ENCODE results near the gene WFDC5. TPM values are rescaled to one million over a fixed set of nuclear protein-coding genes. Genes with fewer than 3 reads are reported as not detected.

WFDC5 gene
- total and polyA plus RNA-seq, 4 donors = 0.11 to 0.57 TPM; not detected in 2

- Histone ChIP-seq H3K4me3 (no peak overlapping the region), H3K9ac (ENCODE audit: insufficient read depth in 1 of 2, low read length in 2 of 2) (no peak overlapping the region), H3K9me3 (ENCODE audit: control insufficient read depth in 4 of 4, insufficient read depth in 3 of 4, low read length in 3 of 4) (no peaks in the 10 kb centered on the region), H3K27me3 (ENCODE audit: control insufficient read depth in 3 of 3, insufficient read depth in 3 of 3, low read length in 2 of 3) (peaks cover 0 to 11% (median 0%) of the 10 kb centered on the region in 3 donors), H3K36me3 (ENCODE audit: control insufficient read depth in 4 of 4, insufficient read depth in 4 of 4, low read length in 4 of 4) (no peaks in the 10 kb centered on the region), H3K4me1 (ENCODE audit: control insufficient read depth in 5 of 5, insufficient read depth in 5 of 5, low read length in 5 of 5) (peaks cover 0 to 2% (median 0%) of the 10 kb centered on the region in 5 donors), H3K27ac (ENCODE audit: low read depth in 1 of 2, low read length in 1 of 2) (no peak overlapping the region)
- no peak for ATAC-seq (ENCODE audit: insufficient read depth, low FRiP score)
- no peak for TF ChIP-seq CTCF (IDR thresholded peaks at IDR 0.05; ENCODE audit: control extremely low read depth, extremely low read depth)
- WGBS, 2 donors = 92 to 95% methylated on average over 11 of the region's 11 CpGs
- no peak for DNase-seq
Measured at GRCh38 chr20:45110301-45110700, 4.7 kb downstream of the WFDC5 start.

- no peaks in the 10 kb centered on the region for H3K36me3 ChIP-seq (ENCODE audit: control insufficient read depth in 4 of 4, insufficient read depth in 4 of 4, low read length in 4 of 4)
- H3K4me3 ChIP-seq = no peak overlapping the region
- no peak for DNase-seq
- no peak for ATAC-seq (ENCODE audit: insufficient read depth, low FRiP score)
- H3K27me3 ChIP-seq (ENCODE audit: control insufficient read depth in 3 of 3, insufficient read depth in 3 of 3, low read length in 2 of 3) = peaks cover 0 to 11% (median under 1%) of the 10 kb centered on the region in 3 donors
- TF ChIP-seq CTCF (IDR thresholded peaks at IDR 0.05; ENCODE audit: control extremely low read depth, extremely low read depth) = no peak
- H3K27ac ChIP-seq (ENCODE audit: low read depth in 1 of 2, low read length in 1 of 2) = no peak overlapping the region
- 86 to 88% methylated on average over 8 of the region's 8 CpGs for WGBS, 2 donors
- H3K9me3 ChIP-seq (ENCODE audit: control insufficient read depth in 4 of 4, insufficient read depth in 3 of 4, low read length in 3 of 4) = no peaks in the 10 kb centered on the region
- H3K4me1 ChIP-seq (ENCODE audit: control insufficient read depth in 5 of 5, insufficient read depth in 5 of 5, low read length in 5 of 5) = peaks cover 0 to 2% (median 0%) of the 10 kb centered on the region in 5 donors
- H3K9ac ChIP-seq (ENCODE audit: insufficient read depth in 1 of 2, low read length in 2 of 2) = no peak overlapping the region
Measured at GRCh38 chr20:45109634-45110033, 5.3 kb downstream of the WFDC5 start.

DNA sequence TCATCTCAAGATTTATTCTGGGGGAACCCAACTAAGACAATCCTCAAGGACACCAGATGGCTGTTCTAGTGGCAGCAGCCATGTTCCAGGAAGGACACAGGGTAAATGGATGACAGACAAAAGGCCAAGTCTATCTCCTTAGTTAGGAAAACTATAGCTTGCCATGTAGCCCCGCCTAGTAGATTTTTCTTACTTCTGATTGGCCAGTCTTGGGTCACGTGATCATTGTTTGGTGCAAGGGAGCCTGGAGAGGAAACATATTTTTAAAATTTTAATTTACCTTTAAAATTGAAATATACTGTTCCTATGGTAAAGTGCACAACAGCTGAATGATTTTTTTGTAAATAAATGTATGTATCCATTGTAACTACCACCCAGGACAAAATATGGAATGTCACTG is 9.7 kb downstream of the WFDC5 start:
- Histone ChIP-seq H3K4me1 (ENCODE audit: control insufficient read depth in 5 of 5, insufficient read depth in 5 of 5, low read length in 5 of 5) (peaks cover 0 to 4% (median 0%) of the 10 kb centered on the region in 5 donors), H3K27ac (ENCODE audit: low read depth in 1 of 2, low read length in 1 of 2) (no peak overlapping the region), H3K9ac (ENCODE audit: insufficient read depth in 1 of 2, low read length in 2 of 2) (no peak overlapping the region), H3K27me3 (ENCODE audit: control insufficient read depth in 3 of 3, insufficient read depth in 3 of 3, low read length in 2 of 3) (peaks cover 0 to 26% (median 14%) of the 10 kb centered on the region in 3 donors), H3K4me3 (no peak overlapping the region), H3K36me3 (ENCODE audit: control insufficient read depth in 4 of 4, insufficient read depth in 4 of 4, low read length in 4 of 4) (no peaks in the 10 kb centered on the region), H3K9me3 (ENCODE audit: control insufficient read depth in 4 of 4, insufficient read depth in 3 of 4, low read length in 3 of 4) (peaks cover 0 to 2% (median 0%) of the 10 kb centered on the region in 4 donors)
- no peak for ATAC-seq (ENCODE audit: insufficient read depth, low FRiP score)
- no peak for DNase-seq
- TF ChIP-seq CTCF (IDR thresholded peaks at IDR 0.05; ENCODE audit: control extremely low read depth, extremely low read depth) = no peak
- WGBS, 2 donors = 91 to 93% methylated on average over 2 of the region's 2 CpGs

DNA sequence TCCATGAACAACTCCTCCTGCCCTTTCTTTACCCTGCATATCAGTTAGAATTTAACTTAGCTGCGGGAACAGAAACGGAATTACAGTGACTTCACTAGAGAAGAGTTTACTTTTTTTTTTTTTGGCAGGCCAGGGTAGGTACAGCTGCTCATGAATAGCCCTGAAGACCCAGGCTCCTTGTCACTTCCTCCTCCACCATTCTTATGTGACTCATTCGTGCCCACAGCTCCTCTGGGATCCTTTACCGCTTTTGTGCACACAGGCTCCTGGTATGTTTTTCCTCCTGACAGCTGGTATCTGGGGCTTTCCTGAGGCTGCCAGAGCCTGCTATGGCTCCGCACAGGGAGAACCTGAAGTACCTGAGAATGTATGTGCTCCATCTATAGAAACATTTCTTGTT is 10.2 kb downstream of the WFDC5 start:
- Histone ChIP-seq H3K4me3 (no peak overlapping the region), H3K4me1 (ENCODE audit: control insufficient read depth in 5 of 5, insufficient read depth in 5 of 5, low read length in 5 of 5) (peaks cover 0 to 4% (median 0%) of the 10 kb centered on the region in 5 donors), H3K27ac (ENCODE audit: low read depth in 1 of 2, low read length in 1 of 2) (no peak overlapping the region), H3K9me3 (ENCODE audit: control insufficient read depth in 4 of 4, insufficient read depth in 3 of 4, low read length in 3 of 4) (peaks cover 0 to 2% (median 0%) of the 10 kb centered on the region in 4 donors), H3K9ac (ENCODE audit: insufficient read depth in 1 of 2, low read length in 2 of 2) (no peak overlapping the region), H3K27me3 (ENCODE audit: control insufficient read depth in 3 of 3, insufficient read depth in 3 of 3, low read length in 2 of 3) (peaks cover 0 to 31% (median 19%) of the 10 kb centered on the region in 3 donors), H3K36me3 (ENCODE audit: control insufficient read depth in 4 of 4, insufficient read depth in 4 of 4, low read length in 4 of 4) (no peaks in the 10 kb centered on the region)
- TF ChIP-seq CTCF (IDR thresholded peaks at IDR 0.05; ENCODE audit: control extremely low read depth, extremely low read depth) = no peak
- ATAC-seq (ENCODE audit: insufficient read depth, low FRiP score) (peak; percentile 77), DNase-seq (no peak)
- 54 to 64% methylated on average over 5 of the region's 5 CpGs for WGBS, 2 donors
